Fibroblast of villous mesenchyme (primary cell): ENCODE data around the gene DNAJC16. TPM values are rescaled to one million over a fixed set of nuclear protein-coding genes. Genes with fewer than 3 reads are reported as not detected.

Experiments
- DNase-seq: peaks from one replicate; pipeline ENCODE4 v3.0.0-alpha.2; 2010; ENCODE audit warnings: low read depth
- H3K4me3 ChIP-seq: 2 replicates; pipeline ENCODE4 v1.5.1; 2011; ENCODE audit warnings: low read depth, mild to moderate bottlenecking, low read length
- total RNA-seq: library from RNA; depleted of rRNA; stranded (reverse); fragments of >200 nt; gene quantifications from 2 replicates; pipeline ENCODE4 v1.2.3, GENCODE V29; 2012
- TF ChIP-seq, protein P1 (sequence below): IDR thresholded peaks from 2 replicates; pipeline ENCODE4 v1.5.1; 2012; ENCODE audit warnings: low read depth, mild to moderate bottlenecking, low read length; ENCODE audit not compliant: insufficient read depth

DNAJC16 gene
- total RNA-seq, 1 donor = 27.2 TPM

DNA sequence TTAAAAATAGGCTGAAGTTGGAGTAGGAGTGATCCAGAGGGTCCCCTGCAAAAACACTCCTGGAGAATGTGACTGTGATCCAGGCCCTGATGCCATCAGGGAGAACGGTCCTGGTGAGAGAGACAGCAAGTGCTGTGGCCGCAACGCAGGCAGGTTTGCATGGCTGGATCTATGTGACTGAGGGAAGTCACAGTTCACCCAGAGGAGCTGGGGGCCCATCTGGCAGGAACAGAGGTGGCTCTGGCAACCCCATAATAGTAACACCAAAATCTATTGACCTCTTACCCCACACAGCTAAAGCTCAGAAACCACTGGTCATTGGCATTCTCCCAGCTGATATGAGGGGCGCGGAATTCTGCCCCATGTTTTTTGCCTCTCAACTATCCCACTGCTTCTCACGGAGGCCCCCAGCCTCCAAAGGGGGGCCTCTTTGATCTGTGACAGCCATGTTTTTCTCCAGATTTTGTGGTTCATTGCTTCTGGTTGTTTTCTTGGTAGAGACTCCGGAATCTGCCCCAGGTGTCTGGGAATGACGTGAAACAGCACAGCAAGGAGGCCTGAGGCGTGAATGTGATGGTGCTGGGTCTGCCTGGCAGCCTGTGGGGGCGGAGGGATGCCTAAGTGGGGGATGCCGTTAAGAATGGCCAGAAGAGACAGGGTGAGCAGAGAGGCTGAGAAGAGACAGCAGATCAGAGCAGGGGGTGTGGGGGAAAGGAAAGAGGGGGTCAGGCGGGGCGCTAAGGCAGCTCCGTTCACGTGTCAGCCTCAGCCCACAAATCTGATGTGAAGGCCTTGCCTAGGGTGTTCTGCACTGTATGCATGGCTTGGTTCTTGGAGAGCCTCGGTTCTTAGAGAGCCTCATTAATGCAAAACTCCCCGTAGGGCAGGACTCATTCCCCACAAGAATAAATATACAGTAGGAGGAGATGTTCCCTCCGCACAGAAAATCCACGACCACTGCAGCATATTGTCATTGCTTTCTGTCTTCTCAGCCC is 26.2 kb upstream of the DNAJC16 start:
- H3K4me3 ChIP-seq = no peak overlapping the region
- DNase-seq = no peak

DNA sequence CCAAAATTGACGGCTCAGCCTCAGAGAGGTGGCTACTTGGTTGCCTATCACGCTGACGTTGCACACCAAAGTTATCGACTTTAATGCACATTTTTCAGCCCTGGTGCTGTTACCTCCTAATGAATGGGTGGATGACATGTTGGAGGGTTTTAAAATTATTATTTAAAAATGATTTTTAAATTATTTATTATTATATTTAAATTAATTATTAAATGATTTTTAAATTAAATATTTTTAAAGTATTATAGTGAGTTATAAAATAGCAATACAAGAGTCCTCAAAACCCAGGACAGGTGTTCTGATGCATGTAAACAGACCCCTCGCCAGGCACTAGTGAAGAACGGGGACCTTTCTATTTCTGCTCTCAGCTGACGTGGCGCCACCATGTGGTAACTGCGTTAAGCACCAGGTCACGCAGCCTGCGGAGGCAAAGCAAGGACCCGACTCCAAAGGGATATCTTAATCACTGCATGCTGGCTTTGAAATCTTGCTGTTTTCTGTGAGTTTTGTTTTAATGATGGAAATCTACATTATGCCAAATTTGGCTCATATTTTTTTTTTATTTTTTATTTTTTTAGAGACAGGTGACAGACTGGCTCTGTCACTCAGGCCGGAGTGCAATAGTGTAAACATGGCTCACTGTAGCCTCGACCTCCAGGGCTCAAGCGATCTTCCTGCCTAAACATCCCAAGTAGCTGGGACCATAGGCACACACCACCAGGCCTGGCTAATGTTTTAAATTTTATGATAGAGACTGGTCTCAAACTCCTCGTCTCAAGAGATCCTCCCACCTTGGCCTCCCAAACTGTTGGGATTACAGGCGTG is 25.2 kb upstream of the DNAJC16 start:
- DNase-seq = peak; percentile 59
- no peak overlapping the region for H3K4me3 ChIP-seq
- TF ChIP-seq, protein P1, sequence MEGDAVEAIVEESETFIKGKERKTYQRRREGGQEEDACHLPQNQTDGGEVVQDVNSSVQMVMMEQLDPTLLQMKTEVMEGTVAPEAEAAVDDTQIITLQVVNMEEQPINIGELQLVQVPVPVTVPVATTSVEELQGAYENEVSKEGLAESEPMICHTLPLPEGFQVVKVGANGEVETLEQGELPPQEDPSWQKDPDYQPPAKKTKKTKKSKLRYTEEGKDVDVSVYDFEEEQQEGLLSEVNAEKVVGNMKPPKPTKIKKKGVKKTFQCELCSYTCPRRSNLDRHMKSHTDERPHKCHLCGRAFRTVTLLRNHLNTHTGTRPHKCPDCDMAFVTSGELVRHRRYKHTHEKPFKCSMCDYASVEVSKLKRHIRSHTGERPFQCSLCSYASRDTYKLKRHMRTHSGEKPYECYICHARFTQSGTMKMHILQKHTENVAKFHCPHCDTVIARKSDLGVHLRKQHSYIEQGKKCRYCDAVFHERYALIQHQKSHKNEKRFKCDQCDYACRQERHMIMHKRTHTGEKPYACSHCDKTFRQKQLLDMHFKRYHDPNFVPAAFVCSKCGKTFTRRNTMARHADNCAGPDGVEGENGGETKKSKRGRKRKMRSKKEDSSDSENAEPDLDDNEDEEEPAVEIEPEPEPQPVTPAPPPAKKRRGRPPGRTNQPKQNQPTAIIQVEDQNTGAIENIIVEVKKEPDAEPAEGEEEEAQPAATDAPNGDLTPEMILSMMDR = peak; percentile 81

More for the DNA sequence above, 26.2 kb upstream of the DNAJC16 start:
- TF ChIP-seq, protein P1 = no peak

DNA sequence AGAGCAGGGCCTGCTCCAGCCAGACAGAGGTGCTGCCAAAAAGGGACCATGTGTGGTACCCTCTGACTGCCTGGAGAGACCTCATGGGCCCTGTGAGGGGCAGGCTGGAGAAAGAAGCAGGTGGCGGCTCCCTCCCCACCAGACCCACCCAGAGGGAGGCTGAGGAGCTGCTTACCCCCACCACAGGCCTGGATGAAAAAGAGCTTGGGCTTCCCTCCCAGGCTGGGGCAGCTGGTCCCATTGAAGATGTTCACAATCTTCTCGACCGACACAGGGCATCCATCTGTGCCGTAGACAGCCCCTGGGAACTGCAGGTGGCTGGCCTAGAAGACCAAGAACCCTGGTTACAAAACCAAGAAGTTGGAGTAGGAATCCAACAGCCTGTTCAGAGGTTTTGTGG is 22.2 kb upstream of the DNAJC16 start:
- no peak for DNase-seq
- H3K4me3 ChIP-seq = no peak overlapping the region
- TF ChIP-seq, protein P1 = no peak

DNA sequence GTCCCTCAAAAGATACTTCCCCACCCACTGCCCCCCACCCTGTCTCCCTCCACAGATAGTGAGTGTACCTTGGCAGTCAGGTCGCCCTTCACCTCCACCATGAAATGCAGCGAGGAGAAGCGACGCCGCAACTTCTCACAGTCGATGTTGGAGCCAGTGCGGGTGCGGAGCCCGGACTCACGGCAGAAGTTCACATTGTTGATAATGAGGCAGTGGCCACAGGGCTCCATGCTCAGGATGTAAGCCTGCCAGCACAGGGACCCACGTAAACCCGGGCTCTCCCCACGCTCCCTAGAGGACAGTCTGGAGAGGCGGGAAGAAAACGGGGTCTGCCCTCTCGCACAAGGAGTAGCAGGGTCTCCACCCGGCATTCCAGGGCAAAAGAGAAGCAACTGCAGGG is 19.8 kb upstream of the DNAJC16 start:
- TF ChIP-seq, protein P1 = no peak
- no peak for DNase-seq
- H3K4me3 ChIP-seq = no peak overlapping the region

DNA sequence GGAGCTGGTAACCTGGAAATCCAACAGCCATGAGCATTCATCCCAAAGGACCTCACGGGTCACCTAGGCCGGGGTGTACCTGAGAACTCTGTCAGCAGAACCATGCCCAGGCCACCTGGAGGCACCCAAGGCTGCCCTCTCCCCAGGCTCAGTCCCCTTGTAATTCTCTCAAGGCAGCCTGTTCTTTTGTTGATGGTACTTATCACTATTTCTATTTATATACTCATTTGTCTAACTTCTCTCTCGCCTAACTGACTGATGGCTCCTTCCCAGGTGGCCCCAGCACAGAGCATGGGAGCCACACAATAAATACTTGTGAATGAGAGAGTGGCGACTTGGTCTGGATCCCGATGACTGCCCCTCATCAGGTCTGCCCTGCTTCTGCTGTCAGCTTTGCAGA is 19.4 kb upstream of the DNAJC16 start:
- no peak for DNase-seq
- TF ChIP-seq, protein P1 = no peak

DNA sequence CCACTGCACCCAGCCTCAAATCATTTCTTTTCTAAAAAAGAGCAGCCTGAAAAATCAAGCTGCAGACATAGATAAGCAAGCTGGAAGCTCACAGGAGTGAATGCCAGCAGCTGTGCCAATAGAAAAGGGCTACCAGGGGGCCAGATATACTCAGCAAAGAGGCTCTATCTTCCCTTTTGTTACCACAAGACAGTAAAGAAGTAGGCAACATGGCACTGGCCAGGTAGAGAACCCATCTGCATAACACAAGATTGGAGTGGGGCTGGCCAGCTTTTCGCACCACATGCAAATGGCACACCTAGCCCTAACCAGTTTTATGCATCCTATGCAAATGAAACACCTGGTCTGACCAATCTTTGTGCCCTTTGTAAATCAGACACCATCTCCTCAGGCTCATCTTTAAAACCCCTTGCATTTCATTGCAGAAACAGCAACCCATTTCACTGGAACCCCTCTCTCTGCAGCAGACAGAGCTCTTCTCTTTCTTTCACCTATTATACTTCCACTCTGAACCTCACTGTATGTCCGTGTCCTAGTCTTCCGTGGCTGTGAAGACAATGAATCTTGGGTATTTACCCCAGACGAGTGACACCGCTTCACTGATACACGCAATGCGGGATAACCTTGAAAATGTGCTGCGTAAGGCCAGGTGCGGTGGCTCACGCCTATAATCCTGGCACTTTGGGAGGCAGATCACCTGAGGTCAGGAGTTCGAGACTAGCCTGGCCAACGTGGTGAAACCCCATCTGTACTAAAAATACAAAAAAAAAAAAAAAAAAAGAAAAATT is 17.8 kb upstream of the DNAJC16 start:
- no peak for DNase-seq
- TF ChIP-seq, protein P1 = no peak
- H3K4me3 ChIP-seq = no peak overlapping the region

More for the DNA sequence above, 19.4 kb upstream of the DNAJC16 start:
- H3K4me3 ChIP-seq = no peak overlapping the region
